H1 (cell line): Measurements from ENCODE around the gene ZNF689. TPM values are rescaled to one million over a fixed set of nuclear protein-coding genes. Genes with fewer than 3 reads are reported as not detected.

Experiments
- CTCF ChIA-PET: fragments of 300-600 bp; sonication (Branson Sonifier 250); formaldehyde crosslinking; loops from one replicate; lab custom pipeline; 2021; ENCODE audit not compliant: partially characterized antibody; lab: Charles Lee
- POLR2A ChIA-PET: fragments of 300-600 bp; sonication (Branson Sonifier 250); formaldehyde crosslinking; loops from one replicate; lab custom pipeline; 2021; ENCODE audit warnings: inconsistent platforms; ENCODE audit not compliant: partially characterized antibody; lab: Charles Lee
- DNase-seq, 2 experiments: peaks; one replicate each; pipeline versions ENCODE4 v3.0.0 to v3.0.0-alpha.2; 2010 to 2022; ENCODE audit warnings: low spot score in 2 of 2, low read depth in 1 of 2, mixed read lengths in 1 of 2
- FAIRE-seq: peaks from 2 replicates; lab custom pipeline; 2011; peaks lifted over from hg19 to GRCh38; lab: Jason Lieb, UNC
- H2AFZ ChIP-seq: 2 replicates; pipeline ENCODE4 v1.8.1; 2012; ENCODE audit warnings: low read length, inconsistent platforms
- H2AK5ac ChIP-seq: 2 replicates; pipeline ENCODE4 v1.6.1; 2013; ENCODE audit warnings: low read depth, low read length
- H2BK120ac ChIP-seq: replicated peaks from 2 replicates; pipeline ENCODE3; 2013; ENCODE audit warnings: low read depth, low read length, inconsistent platforms
- H2BK12ac ChIP-seq: 2 replicates; pipeline ENCODE4 v1.6.1; 2013; ENCODE audit warnings: low read depth, low read length
- H2BK15ac ChIP-seq: 2 replicates; pipeline ENCODE4 v1.6.1; 2013; ENCODE audit warnings: low read length
- H2BK20ac ChIP-seq: 2 replicates; pipeline ENCODE4 v1.6.1; 2013; ENCODE audit warnings: low read length
- H2BK5ac ChIP-seq: 2 replicates; pipeline ENCODE4 v1.6.1; 2013; ENCODE audit warnings: low read depth, low read length
- H3K14ac ChIP-seq: 2 replicates; pipeline ENCODE4 v1.6.1; 2013; ENCODE audit warnings: inconsistent platforms; ENCODE audit not compliant: insufficient read length
- H3K18ac ChIP-seq: 2 replicates; pipeline ENCODE4 v1.6.1; 2013; ENCODE audit warnings: low read length; ENCODE audit errors: extremely low read depth
- H3K23ac ChIP-seq: 2 replicates; pipeline ENCODE4 v1.6.1; 2013; ENCODE audit warnings: inconsistent platforms; ENCODE audit not compliant: insufficient read length
- H3K23me2 ChIP-seq: 2 replicates; pipeline ENCODE4 v1.6.1; 2013; ENCODE audit warnings: low read depth, low read length
- H3K27ac ChIP-seq: 2 replicates; pipeline ENCODE4 v1.6.1; 2011; ENCODE audit warnings: low read depth, low read length, inconsistent platforms
- H3K27me3 ChIP-seq, 4 experiments: replicated peaks in 1 of 4; 1 replicate in 1 of 4; 2 replicates in 3 of 4; pipeline versions ENCODE4 v1.6.1 to v1.8.1; 2011 to 2013; ENCODE audit warnings: low read length in 3 of 4, mild to moderate bottlenecking in 3 of 4, inconsistent platforms in 2 of 4, mixed read lengths in 2 of 4, moderate library complexity in 1 of 4; ENCODE audit not compliant: control insufficient read depth in 3 of 4, insufficient read depth in 3 of 4; ENCODE audit errors: extremely low read depth in 1 of 4
- H3K36me3 ChIP-seq, 4 experiments: 2 replicates each; pipeline versions ENCODE4 v1.6.1 to v1.8.1; 2011 to 2013; ENCODE audit warnings: mild to moderate bottlenecking in 4 of 4, low read length in 3 of 4, moderate library complexity in 2 of 4, control low read depth in 1 of 4, inconsistent platforms in 1 of 4; ENCODE audit not compliant: insufficient read depth in 4 of 4, control insufficient read depth in 2 of 4
- H3K4ac ChIP-seq: replicated peaks from 2 replicates; pipeline ENCODE3; 2013; ENCODE audit warnings: low read length, low read depth, mixed read lengths, inconsistent platforms; ENCODE audit not compliant: insufficient read length
- H3K4me1 ChIP-seq, 4 experiments: replicated peaks in 1 of 4; 1 replicate in 1 of 4; 2 replicates in 3 of 4; pipeline versions ENCODE4 v1.6.1 to v1.8.1; 2011 to 2013; ENCODE audit warnings: low read length in 3 of 4, inconsistent platforms in 2 of 4, mixed read lengths in 1 of 4; ENCODE audit not compliant: insufficient read depth in 4 of 4, control insufficient read depth in 3 of 4
- H3K4me2 ChIP-seq, 2 experiments: 2 replicates each; pipeline versions ENCODE4 v1.6.1 to v1.8.1; 2011 to 2013; ENCODE audit warnings: low read depth in 2 of 2, low read length in 2 of 2, control low read depth in 1 of 2, inconsistent platforms in 1 of 2, mild to moderate bottlenecking in 1 of 2; ENCODE audit not compliant: insufficient read depth in 1 of 2
- H3K4me3 ChIP-seq, 4 experiments: fragments of 200-600, 300-600 bp in 1 of 4; sonication (generic), shearing (Covaris generic), sonication (Bioruptor Twin) in 1 of 4; 2 replicates each; pipeline versions ENCODE4 v1.5.1 to v1.8.1; 2011 to 2016; ENCODE audit warnings: low read length in 4 of 4, low read depth in 3 of 4, control low read depth in 2 of 4, inconsistent platforms in 2 of 4, mild to moderate bottlenecking in 2 of 4, mixed read lengths in 1 of 4, moderate library complexity in 1 of 4; ENCODE audit not compliant: insufficient read depth in 2 of 4; ENCODE audit errors: extremely low read depth in 1 of 4
- H3K56ac ChIP-seq: replicated peaks from 2 replicates; pipeline ENCODE3; 2013; ENCODE audit warnings: low read depth, mild to moderate bottlenecking, mixed read lengths, low read length, inconsistent platforms; ENCODE audit not compliant: insufficient read length
- H3K79me1 ChIP-seq: 2 replicates; pipeline ENCODE4 v1.6.1; 2013; ENCODE audit warnings: low read depth, low read length, control low read depth
- H3K79me2 ChIP-seq, 2 experiments: 2 replicates each; pipeline versions ENCODE4 v1.6.1 to v1.8.1; 2012 to 2013; ENCODE audit warnings: low read length in 2 of 2, mild to moderate bottlenecking in 2 of 2, inconsistent platforms in 1 of 2; ENCODE audit not compliant: insufficient read depth in 2 of 2, control insufficient read depth in 1 of 2
- H3K9ac ChIP-seq, 4 experiments: replicated peaks in 1 of 4; 1 replicate in 1 of 4; 2 replicates in 3 of 4; pipeline versions ENCODE4 v1.6.1 to v1.8.1; 2011 to 2013; ENCODE audit warnings: low read depth in 3 of 4, low read length in 3 of 4, control low read depth in 2 of 4, mild to moderate bottlenecking in 2 of 4, moderate library complexity in 2 of 4, inconsistent platforms in 1 of 4; ENCODE audit errors: extremely low read depth in 1 of 4
- H3K9me3 ChIP-seq, 2 experiments: 2 replicates each; pipeline versions ENCODE4 v1.6.1 to v1.8.1; 2012 to 2013; ENCODE audit warnings: mild to moderate bottlenecking in 2 of 2, moderate library complexity in 2 of 2, control low read depth in 1 of 2, inconsistent platforms in 1 of 2, low read depth in 1 of 2, low read length in 1 of 2, mixed read lengths in 1 of 2; ENCODE audit not compliant: insufficient read depth in 2 of 2
- H4K20me1 ChIP-seq, 2 experiments: replicated peaks in 1 of 2; 2 replicates each; pipeline versions ENCODE3 to v1.8.1; 2011 to 2013; ENCODE audit warnings: inconsistent platforms in 2 of 2, low read length in 2 of 2, mild to moderate bottlenecking in 1 of 2; ENCODE audit not compliant: insufficient read depth in 2 of 2, control insufficient read depth in 1 of 2
- H4K5ac ChIP-seq: 2 replicates; pipeline ENCODE4 v1.6.1; 2013; ENCODE audit warnings: low read length, low read depth, mixed read lengths, inconsistent platforms; ENCODE audit not compliant: insufficient read length
- H4K8ac ChIP-seq: 2 replicates; pipeline ENCODE4 v1.8.0; 2013; ENCODE audit warnings: mild to moderate bottlenecking, moderate library complexity, low read length, inconsistent platforms; ENCODE audit not compliant: insufficient read depth; ENCODE audit errors: extremely low read depth
- H4K91ac ChIP-seq: replicated peaks from 2 replicates; pipeline ENCODE3; 2013; ENCODE audit warnings: low read length, mixed read lengths, inconsistent platforms; ENCODE audit not compliant: insufficient read length
- BRCA1 ChIP-seq: IDR thresholded peaks from 2 replicates; pipeline ENCODE4 v1.6.1; 2012; ENCODE audit warnings: low read depth, low read length, improper control_type of control experiment
- EGR1 ChIP-seq: IDR thresholded peaks from 2 replicates; pipeline ENCODE4 v1.6.1; 2011; ENCODE audit warnings: low read depth, low read length, borderline replicate concordance
- SIN3A ChIP-seq, 2 experiments: IDR thresholded peaks in 1 of 2; conservative IDR thresholded peaks in 1 of 2; 2 replicates each; pipeline ENCODE4 v1.6.1; 2011 to 2012; ENCODE audit warnings: low read length in 2 of 2, improper control_type of control experiment in 1 of 2, low read depth in 1 of 2, mild to moderate bottlenecking in 1 of 2
- SIRT6 ChIP-seq: IDR thresholded peaks from one replicate; pipeline ENCODE4 v1.7.1; 2012; ENCODE audit warnings: low read length, inconsistent platforms
- SIX5 ChIP-seq: IDR thresholded peaks from 2 replicates; pipeline ENCODE4 v1.6.1; 2011; ENCODE audit warnings: mild to moderate bottlenecking, low read depth, low read length
- SP1 ChIP-seq: IDR thresholded peaks from 2 replicates; pipeline ENCODE4 v1.6.1; 2011; ENCODE audit warnings: low read depth, low read length
- WGBS, 2 experiments: shearing (Covaris generic) in 1 of 2; methylation state at CpG; one replicate each; pipeline versions ENCODE4 v1.1.6 to v1.1.7; 2013 to 2015; ENCODE audit warnings: low lambda C conversion rate in 2 of 2, mixed read lengths in 2 of 2, inconsistent platforms in 1 of 2, low coverage in 1 of 2, missing lambda C conversion rate in 1 of 2; ENCODE audit not compliant: insufficient replicate concordance in 2 of 2, insufficient coverage in 1 of 2, insufficient read length in 1 of 2; ENCODE audit errors: extremely low coverage in 1 of 2, missing lambda C conversion rate in 1 of 2; 5-methylcytosine and 5-hydroxymethylcytosine counted together
- polyA plus RNA-seq, 7 experiments: library from polyadenylated mRNA; depleted of rRNA in 3 of 7; stranded (reverse) in 5 of 7; unstranded in 2 of 7; fragments of >200 nt in 5 of 7; fragments of 200-250 nt in 2 of 7; gene quantifications; 1 replicate in 5 of 7; 2 replicates in 1 of 7; 4 replicates in 1 of 7; pipeline versions ENCODE4 v1.2.1 to v1.2.3, GENCODE V29; 2011 to 2013; ENCODE audit warnings: missing spikeins in 2 of 7, mixed read lengths in 2 of 7
- total RNA-seq: library from RNA; stranded (reverse); fragmentation: NEBNext Ultra II Directional; extraction: Animal tissue kit (Norgen Biotek cat#: 25700); gene quantifications from 2 replicates; pipeline ENCODE4 v1.2.1, GENCODE V29; 2021
- TF ChIP-seq, protein P1 (sequence below), 3 experiments: IDR thresholded peaks; 1 replicate in 2 of 3; 2 replicates in 1 of 3; pipeline versions ENCODE4 v1.5.1 to v1.6.1; 2011; ENCODE audit warnings: low read length in 3 of 3, mild to moderate bottlenecking in 3 of 3, inconsistent platforms in 2 of 3, low read depth in 1 of 3, moderate library complexity in 1 of 3; ENCODE audit not compliant: insufficient read depth in 1 of 3; ENCODE audit errors: control extremely low read depth in 1 of 3

ZNF689 gene
- total and polyA plus RNA-seq, 2 of the 8 experiments (the other 6 are each of a cell fraction or from before 2014, with no cell fraction given), result 14.3 to 15.3 TPM

GRCh38 chr16:30553393-30553899 lies 56.7 kb downstream of the ZNF689 start:
- Histone ChIP-seq H3K9ac (no peak overlapping the region), H3K4me1 (peaks cover 4 to 12% (median 7%) of the 10 kb centered on the region in 4 experiments), H3K9me3 (no peaks in the 10 kb centered on the region), H3K79me2 (no peaks in the 10 kb centered on the region), H2BK20ac (no peak overlapping the region), H3K56ac (no peak overlapping the region), H2AK5ac (no peak overlapping the region), H3K27ac (no peak overlapping the region), H2BK120ac (no peak overlapping the region), H3K4me3 (no peak overlapping the region), H2BK12ac (no peak overlapping the region), H2AFZ (no peak overlapping the region), H3K18ac (no peak overlapping the region), H2BK5ac (no peak overlapping the region), H3K23ac (no peak overlapping the region), H3K27me3 (no peaks in the 10 kb centered on the region), H3K79me1 (no peaks in the 10 kb centered on the region), H2BK15ac (no peak overlapping the region), H4K8ac (no peak overlapping the region), H4K5ac (no peak overlapping the region), H3K4me2 (no peak overlapping the region), H3K36me3 (peaks cover 3 to 8% (median 5%) of the 10 kb centered on the region in 4 experiments; a peak in 4 of 8 replicates), H3K4ac (no peak overlapping the region), H4K91ac (no peak overlapping the region), H3K14ac (no peak overlapping the region), H3K23me2 (0 out of 2 replicates have a peak, but pooled peaks cover 5% of the 10 kb centered on the region), H4K20me1 (peaks cover 0 to 4% of the 10 kb centered on the region in 2 experiments)
- ChIA-PET POLR2A (interaction anchor here (0.6 to 6.7 kb wide), 6 partner anchors 10 to 26 kb away, joined by 4 to 40 read pairs (median 5); partner anchors contain the start of gene ZNF747), CTCF (interaction anchor here (0.6 to 3.8 kb wide), 4 partner anchors 9 to 61 kb away, joined by 3 to 12 read pairs (median 5); partner anchors contain the start of gene ZNF747)
- WGBS, 2 experiments, result 93% methylated on average over 2 of the region's 2 CpGs; no CpG with 5 or more reads in 1 of the 2 experiments
- no peak for DNase-seq
- TF ChIP-seq EGR1, result no peak
- TF ChIP-seq SIX5, result no peak
- no peak for TF ChIP-seq SIN3A (conservative IDR thresholded peaks at IDR 0.05 in 1 of 2, IDR thresholded peaks at IDR 0.05 in 1 of 2; ENCODE audit: low read depth in 1 of 2, low read length in 2 of 2)
- TF ChIP-seq BRCA1, result no peak
- TF ChIP-seq, protein P1, sequence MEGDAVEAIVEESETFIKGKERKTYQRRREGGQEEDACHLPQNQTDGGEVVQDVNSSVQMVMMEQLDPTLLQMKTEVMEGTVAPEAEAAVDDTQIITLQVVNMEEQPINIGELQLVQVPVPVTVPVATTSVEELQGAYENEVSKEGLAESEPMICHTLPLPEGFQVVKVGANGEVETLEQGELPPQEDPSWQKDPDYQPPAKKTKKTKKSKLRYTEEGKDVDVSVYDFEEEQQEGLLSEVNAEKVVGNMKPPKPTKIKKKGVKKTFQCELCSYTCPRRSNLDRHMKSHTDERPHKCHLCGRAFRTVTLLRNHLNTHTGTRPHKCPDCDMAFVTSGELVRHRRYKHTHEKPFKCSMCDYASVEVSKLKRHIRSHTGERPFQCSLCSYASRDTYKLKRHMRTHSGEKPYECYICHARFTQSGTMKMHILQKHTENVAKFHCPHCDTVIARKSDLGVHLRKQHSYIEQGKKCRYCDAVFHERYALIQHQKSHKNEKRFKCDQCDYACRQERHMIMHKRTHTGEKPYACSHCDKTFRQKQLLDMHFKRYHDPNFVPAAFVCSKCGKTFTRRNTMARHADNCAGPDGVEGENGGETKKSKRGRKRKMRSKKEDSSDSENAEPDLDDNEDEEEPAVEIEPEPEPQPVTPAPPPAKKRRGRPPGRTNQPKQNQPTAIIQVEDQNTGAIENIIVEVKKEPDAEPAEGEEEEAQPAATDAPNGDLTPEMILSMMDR (IDR thresholded peaks at IDR 0.05; ENCODE audit: control extremely low read depth in 1 of 3, insufficient read depth in 1 of 3, low read depth in 1 of 3, low read length in 3 of 3), result no peak
- no peak for TF ChIP-seq SP1
- no peak for TF ChIP-seq SIRT6
- no peak for FAIRE-seq
